GM10248 (cell line): ENCODE results near the gene PTX4.

Experiments
- CTCF ChIA-PET: fragments of 300-600 bp; sonication (Branson Sonifier 250); formaldehyde crosslinking; extraction: SDS; loops from one replicate; lab custom pipeline; 2021; ENCODE audit warnings: antibody characterized with exemption; lab: Yijun Ruan, JAX
- POLR2A ChIA-PET: fragments of 350-650 bp; sonication (Branson Sonifier 250); formaldehyde crosslinking; extraction: SDS; loops from one replicate; lab custom pipeline; 2020; ENCODE audit warnings: antibody characterized with exemption; lab: Yijun Ruan, JAX
- DNase-seq: peaks from one replicate; pipeline ENCODE4 v3.0.0; 2012; ENCODE audit errors: extremely low spot score
- CTCF ChIP-seq: IDR thresholded peaks from 2 replicates; pipeline ENCODE4 v1.5.1; 2012; ENCODE audit warnings: mild to moderate bottlenecking, low read depth; ENCODE audit errors: extremely low read depth, missing control alignments, control extremely low read depth

PTX4 gene

GRCh38 chr16:1436731-1437355, 51.9 kb downstream of the PTX4 start:
- CTCF ChIA-PET: no interaction called here
- no peak for TF ChIP-seq CTCF
- DNase-seq: no peak
- POLR2A ChIA-PET: no interaction called here

DNA sequence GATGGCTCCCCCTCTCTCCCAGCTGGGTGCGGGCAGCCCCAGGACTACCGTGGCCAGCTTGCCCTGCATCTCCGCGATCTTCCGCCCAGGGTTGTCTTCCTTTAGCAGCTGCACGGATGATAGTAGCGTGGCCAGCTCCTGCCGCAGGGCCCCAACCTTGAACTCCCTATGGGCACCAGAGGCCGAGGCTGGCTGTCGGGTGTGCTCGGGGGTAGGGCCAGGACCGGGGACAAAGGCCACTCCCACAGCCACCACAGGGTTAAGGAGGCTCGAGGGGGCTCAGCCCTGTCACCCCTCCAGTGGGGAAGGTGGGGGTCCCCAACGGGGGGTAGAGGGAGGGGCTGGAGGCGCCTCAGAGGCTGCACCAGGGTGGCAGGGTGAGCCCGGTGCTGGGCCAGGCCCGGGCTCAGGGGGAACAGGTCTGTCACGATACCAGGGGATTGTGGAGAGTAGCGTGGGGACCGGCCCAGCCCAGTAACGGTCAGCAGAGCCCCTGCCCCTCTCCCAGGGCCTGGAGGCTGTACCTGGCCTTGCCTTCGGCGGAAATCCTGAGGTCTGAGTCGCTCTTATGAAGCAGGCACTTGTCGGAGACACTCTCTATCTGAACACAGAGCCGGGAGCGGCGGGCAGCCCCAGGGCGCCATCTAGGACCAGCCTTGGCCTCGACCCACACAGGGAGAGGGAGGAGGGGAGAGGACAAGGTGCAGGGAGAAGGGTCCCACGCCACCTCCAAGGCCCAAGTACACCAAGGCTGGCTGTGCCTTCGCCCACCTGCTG, 52.6 kb downstream of the PTX4 start:
- TF ChIP-seq CTCF: no peak
- POLR2A ChIA-PET: no interaction called here

More for the DNA sequence above, 52.6 kb downstream of the PTX4 start:
- CTCF ChIA-PET: interaction anchor here (0.9 kb wide), 1 partner anchor 72 kb away, joined by 3 read pairs; no protein-coding TSS in a partner anchor
- DNase-seq: no peak
